ENCODE data around the gene SSBP3. TPM values are rescaled to one million over a fixed set of nuclear protein-coding genes. Genes with fewer than 3 reads are reported as not detected.

SSBP3 gene
- total and polyA plus RNA-seq, 5 donors = 25.4 to 55.8 (median 32.5) TPM

DNA sequence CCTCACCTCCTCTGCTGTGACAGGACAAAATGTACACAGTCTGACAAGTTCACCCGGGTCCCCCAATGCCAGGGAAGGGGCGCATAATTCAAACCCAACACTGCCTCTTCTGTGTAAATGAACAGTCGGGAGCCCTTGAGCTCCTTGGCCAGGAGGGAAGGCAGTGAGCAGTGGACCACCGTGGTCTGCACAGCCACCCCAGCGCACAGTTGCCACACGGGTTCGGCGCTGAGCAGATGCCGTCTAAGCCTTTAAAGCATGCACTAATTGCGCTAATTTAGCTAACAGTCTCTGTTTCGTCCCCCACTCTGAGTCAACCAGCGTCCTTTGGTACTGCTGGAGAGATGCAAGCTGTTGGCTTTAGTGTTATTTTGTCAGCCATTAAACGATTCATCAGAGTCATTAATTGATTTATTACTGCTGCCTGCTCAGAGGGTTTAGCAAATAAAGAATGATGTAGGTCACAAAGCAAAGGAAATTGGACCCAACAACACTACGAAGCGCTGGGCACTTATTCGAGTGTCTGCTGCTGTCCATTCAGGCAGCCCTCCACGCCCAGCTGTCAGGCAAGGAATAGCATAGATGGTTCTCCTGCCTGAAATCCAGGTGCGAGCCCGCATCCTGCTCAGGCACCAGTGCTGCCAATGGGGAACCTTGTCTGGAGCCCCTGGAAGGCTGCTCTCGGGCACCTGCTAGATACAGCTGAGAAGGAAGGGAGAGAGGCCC, 114.8 kb downstream of the SSBP3 start:
- DNase-seq = peak in 1 of 3 donors; percentile 45

GRCh38 chr1:54290506-54291184, 115.5 kb downstream of the SSBP3 start:
- WGBS = 56% methylated on average over 12 of the region's 12 CpGs
- Histone ChIP-seq H3K9me3 (ENCODE audit: control insufficient read depth, low read length) (no peaks in the 10 kb centered on the region), H3K27me3 (ENCODE audit: control insufficient read depth, insufficient read depth) (no peaks in the 10 kb centered on the region), H3K27ac (ENCODE audit: low read length) (peak overlapping the region; percentile 30), H3K4me3 (ENCODE audit: low read length) (no peak overlapping the region), H3K4me1 (ENCODE audit: control insufficient read depth, insufficient read depth, low read length) (peaks cover 51% of the 10 kb centered on the region)
- DNase-seq (peak in 1 of 3 donors; percentile 66), ATAC-seq (peak in 1 of 2 donors; percentile 15)
- intact Hi-C loops (cut with DNase I) = no loop called here

More for the DNA sequence above, 114.8 kb downstream of the SSBP3 start:
- Histone ChIP-seq H3K9me3 (ENCODE audit: control insufficient read depth, low read length) (no peaks in the 10 kb centered on the region), H3K27me3 (ENCODE audit: control insufficient read depth, insufficient read depth) (no peaks in the 10 kb centered on the region), H3K27ac (ENCODE audit: low read length) (no peak overlapping the region), H3K4me1 (ENCODE audit: control insufficient read depth, insufficient read depth, low read length) (peaks cover 48% of the 10 kb centered on the region), H3K4me3 (ENCODE audit: low read length) (no peak overlapping the region)
- no peak for ATAC-seq
- intact Hi-C loops (cut with DNase I) = no loop called here
- WGBS = 85% methylated on average over 20 of the region's 20 CpGs

DNA sequence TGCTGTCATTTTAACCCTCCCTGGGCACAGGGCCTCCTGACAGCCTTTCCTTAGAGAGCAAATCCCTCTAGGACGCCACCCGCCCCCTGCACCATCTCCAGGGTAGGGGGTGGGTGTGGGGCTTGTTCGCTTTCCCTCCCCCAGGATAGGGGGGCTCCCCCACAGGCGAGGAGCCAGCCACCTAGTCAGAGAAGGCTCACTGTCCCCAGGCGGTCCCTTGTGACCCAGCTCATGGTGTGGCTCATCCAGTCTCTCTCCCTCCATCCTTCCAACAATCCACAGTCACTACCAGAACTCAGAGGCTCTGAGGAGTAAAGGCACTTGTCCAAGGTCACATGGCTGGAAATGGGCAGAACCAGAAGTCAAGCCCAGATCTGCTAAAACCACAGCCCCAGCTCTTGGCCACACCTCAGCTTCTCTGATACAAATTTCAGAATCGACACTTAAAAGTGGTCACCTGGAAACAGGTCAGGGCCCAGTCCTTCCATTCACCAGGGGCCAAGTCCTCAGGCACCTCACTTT, 116.4 kb downstream of the SSBP3 start:
- peak overlapping the region; percentile 30 for H3K27ac ChIP-seq (ENCODE audit: low read length)
- DNase-seq (peak in 1 of 3 donors; percentile 58), ATAC-seq (peak in 1 of 2 donors; percentile 7)
- no peaks in the 10 kb centered on the region for H3K27me3 ChIP-seq (ENCODE audit: control insufficient read depth, insufficient read depth)
- H3K9me3 ChIP-seq (ENCODE audit: control insufficient read depth, low read length) = no peaks in the 10 kb centered on the region
- intact Hi-C loops (cut with DNase I) = no loop called here
- peaks cover 46% of the 10 kb centered on the region for H3K4me1 ChIP-seq (ENCODE audit: control insufficient read depth, insufficient read depth, low read length)
- WGBS = 86% methylated on average over 6 of the region's 6 CpGs
- H3K4me3 ChIP-seq (ENCODE audit: low read length) = no peak overlapping the region

GRCh38 chr1:54287801-54288211, 118.4 kb downstream of the SSBP3 start:
- H3K4me3 ChIP-seq (ENCODE audit: low read length) = no peak overlapping the region
- no peaks in the 10 kb centered on the region for H3K27me3 ChIP-seq (ENCODE audit: control insufficient read depth, insufficient read depth)
- peaks cover 40% of the 10 kb centered on the region for H3K4me1 ChIP-seq (ENCODE audit: control insufficient read depth, insufficient read depth, low read length)
- ATAC-seq (peak; percentile 32 to 51), DNase-seq (peak in 2 of 3 donors; percentile 56 to 60)
- WGBS = 48% methylated on average over 9 of the region's 9 CpGs
- intact Hi-C loops (cut with DNase I) = no loop called here
- no peaks in the 10 kb centered on the region for H3K9me3 ChIP-seq (ENCODE audit: control insufficient read depth, low read length)
- H3K27ac ChIP-seq (ENCODE audit: low read length) = peak overlapping the region; percentile 74

- ATAC-seq = peak; percentile 80 to 95
- 14% methylated on average over 8 of the region's 8 CpGs for WGBS
- Histone ChIP-seq H3K4me1 (ENCODE audit: control insufficient read depth, insufficient read depth, low read length) (peaks cover 35% of the 10 kb centered on the region), H3K4me3 (ENCODE audit: low read length) (no peak overlapping the region), H3K27me3 (ENCODE audit: control insufficient read depth, insufficient read depth) (no peaks in the 10 kb centered on the region), H3K27ac (ENCODE audit: low read length) (peak overlapping the region; percentile 74), H3K9me3 (ENCODE audit: control insufficient read depth, low read length) (no peaks in the 10 kb centered on the region)
- intact Hi-C loops (cut with DNase I) = no loop called here
- DNase-seq = peak; percentile 83 to 90 (median 88)
These were observed 119.0 kb downstream of the SSBP3 start for GRCh38 chr1:54287176-54287650.

DNA sequence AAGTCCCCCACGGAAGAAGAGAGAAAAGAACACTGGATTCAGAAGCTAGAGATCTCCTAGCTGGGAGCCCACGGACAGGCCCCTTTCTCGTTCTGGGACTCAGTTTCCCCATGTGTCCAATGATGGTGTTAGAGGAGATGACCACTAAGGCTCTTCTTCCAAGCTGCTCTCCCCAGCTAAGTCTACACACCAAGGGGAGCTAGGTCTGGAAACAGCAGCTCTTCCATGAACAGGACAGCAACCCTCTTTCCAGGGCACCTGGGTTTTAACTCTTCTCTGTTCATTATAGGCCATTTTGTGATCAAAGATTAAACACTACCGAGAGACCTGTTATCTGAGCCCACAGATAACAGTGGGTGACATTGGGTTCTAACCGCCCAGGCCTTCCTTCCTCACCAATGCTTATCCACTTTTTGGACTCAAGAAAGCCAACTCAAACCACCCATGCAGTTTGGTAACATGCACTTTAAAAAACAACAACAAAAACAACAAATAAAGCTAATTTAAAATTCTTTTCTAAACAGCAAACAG, 120.3 kb downstream of the SSBP3 start:
- H3K27me3 ChIP-seq (ENCODE audit: control insufficient read depth, insufficient read depth) = no peaks in the 10 kb centered on the region
- WGBS = 86% methylated on average over 5 of the region's 5 CpGs
- peaks cover 27% of the 10 kb centered on the region for H3K4me1 ChIP-seq (ENCODE audit: control insufficient read depth, insufficient read depth, low read length)
- ATAC-seq (no peak), DNase-seq (no peak)
- H3K27ac ChIP-seq (ENCODE audit: low read length) = no peak overlapping the region
- no peak overlapping the region for H3K4me3 ChIP-seq (ENCODE audit: low read length)
- intact Hi-C loops (cut with DNase I) = no loop called here
- H3K9me3 ChIP-seq (ENCODE audit: control insufficient read depth, low read length) = no peaks in the 10 kb centered on the region

- intact Hi-C loops (cut with DNase I) = no loop called here
- no peaks in the 10 kb centered on the region for H3K27me3 ChIP-seq (ENCODE audit: control insufficient read depth, insufficient read depth)
- WGBS = 87% methylated on average over 10 of the region's 10 CpGs
- H3K27ac ChIP-seq (ENCODE audit: low read length) = no peak overlapping the region
- peaks cover 20% of the 10 kb centered on the region for H3K4me1 ChIP-seq (ENCODE audit: control insufficient read depth, insufficient read depth, low read length)
- H3K4me3 ChIP-seq (ENCODE audit: low read length) = no peak overlapping the region
- no peaks in the 10 kb centered on the region for H3K9me3 ChIP-seq (ENCODE audit: control insufficient read depth, low read length)
- ATAC-seq (no peak), DNase-seq (no peak)
These were observed 121.2 kb downstream of the SSBP3 start for GRCh38 chr1:54284781-54285529.

- no peak overlapping the region for H3K27ac ChIP-seq (ENCODE audit: low read length)
These were observed 122.4 kb downstream of the SSBP3 start for GRCh38 chr1:54283635-54284385.

DNA sequence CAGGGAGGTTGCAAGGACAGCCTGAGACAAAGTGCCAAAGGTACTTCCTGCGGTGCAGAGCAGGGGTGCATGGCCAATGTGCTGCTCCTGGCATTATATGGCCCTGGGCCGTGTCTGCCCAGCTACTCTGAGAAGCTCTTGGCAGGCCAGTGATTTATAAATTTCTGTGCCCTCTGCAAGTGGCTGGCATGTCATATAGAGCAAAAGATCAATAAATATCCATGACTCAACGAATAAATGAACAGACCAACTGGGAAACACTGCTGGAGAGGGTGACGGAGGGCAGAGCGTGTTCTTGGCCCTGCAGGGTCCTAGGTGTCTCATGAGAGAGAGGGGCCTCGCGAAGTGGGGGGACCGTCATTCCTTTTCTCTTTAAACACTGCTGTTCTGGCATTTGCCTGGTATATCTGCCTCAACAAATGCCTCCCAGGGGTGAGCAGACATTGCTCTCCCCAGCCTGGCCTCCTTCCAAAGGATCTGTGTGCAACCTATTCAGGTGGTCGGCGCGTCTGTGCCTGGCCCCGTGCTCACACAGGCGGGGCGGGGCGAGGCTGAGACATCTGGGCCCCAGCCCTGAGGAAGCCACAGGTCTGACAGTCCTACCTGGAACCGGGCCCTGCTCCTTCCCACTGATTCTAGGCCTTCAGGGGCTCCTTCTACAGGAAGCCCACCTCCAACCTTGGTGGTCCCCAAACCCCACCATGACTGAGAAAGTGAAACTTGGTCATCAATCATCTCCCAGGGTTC, 123.9 kb downstream of the SSBP3 start:
- DNase-seq = no peak

More at GRCh38 chr1:54283635-54284385, 122.4 kb downstream of the SSBP3 start:
- ATAC-seq (no peak), DNase-seq (no peak)
- WGBS = 84% methylated on average over 8 of the region's 8 CpGs
- Histone ChIP-seq H3K4me1 (ENCODE audit: control insufficient read depth, insufficient read depth, low read length) (peaks cover 21% of the 10 kb centered on the region), H3K27me3 (ENCODE audit: control insufficient read depth, insufficient read depth) (no peaks in the 10 kb centered on the region), H3K9me3 (ENCODE audit: control insufficient read depth, low read length) (no peaks in the 10 kb centered on the region), H3K4me3 (ENCODE audit: low read length) (no peak overlapping the region)
- intact Hi-C loops (cut with DNase I) = no loop called here

More for the DNA sequence above, 123.9 kb downstream of the SSBP3 start:
- intact Hi-C loops (cut with DNase I) = no loop called here
- Histone ChIP-seq H3K27ac (ENCODE audit: low read length) (no peak overlapping the region), H3K27me3 (ENCODE audit: control insufficient read depth, insufficient read depth) (no peaks in the 10 kb centered on the region), H3K9me3 (ENCODE audit: control insufficient read depth, low read length) (no peaks in the 10 kb centered on the region), H3K4me1 (ENCODE audit: control insufficient read depth, insufficient read depth, low read length) (peaks cover 28% of the 10 kb centered on the region), H3K4me3 (ENCODE audit: low read length) (no peak overlapping the region)
- 90% methylated on average over 16 of the region's 16 CpGs for WGBS
- ATAC-seq = no peak
